COR-L47 (cell line): ENCODE results near the gene GALNTL6.

Experiments
- DNase-seq: peaks from one replicate; lab custom pipeline; 2025; lab: John Stamatoyannopoulos, UW

The GALNTL6 gene

DNA sequence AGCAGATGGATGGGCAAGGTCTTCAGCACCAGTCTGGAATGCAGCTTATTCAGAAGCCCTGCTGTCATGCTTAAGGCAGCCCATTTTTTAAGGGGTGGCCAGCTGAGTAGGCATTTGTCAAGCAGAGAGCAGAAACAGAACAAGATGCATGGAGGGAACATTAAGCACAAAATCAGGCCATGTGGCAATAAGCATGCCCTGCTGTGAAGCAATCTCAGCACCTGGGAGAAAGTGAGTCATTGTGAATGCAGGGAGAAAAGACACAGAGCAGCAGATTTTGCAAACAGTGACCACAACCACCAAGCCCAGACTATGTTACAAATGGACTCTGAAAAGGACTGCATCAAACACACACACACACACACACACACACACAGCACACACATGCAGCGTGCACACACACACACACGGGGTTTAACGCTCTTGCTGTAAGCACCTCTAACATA, 1261.3 kb downstream of the GALNTL6 start:
- DNase-seq: peak; percentile 45

- DNase-seq: no peak
These were observed 1263.9 kb downstream of the GALNTL6 start for GRCh38 chr4:173076903-173077634.

DNA sequence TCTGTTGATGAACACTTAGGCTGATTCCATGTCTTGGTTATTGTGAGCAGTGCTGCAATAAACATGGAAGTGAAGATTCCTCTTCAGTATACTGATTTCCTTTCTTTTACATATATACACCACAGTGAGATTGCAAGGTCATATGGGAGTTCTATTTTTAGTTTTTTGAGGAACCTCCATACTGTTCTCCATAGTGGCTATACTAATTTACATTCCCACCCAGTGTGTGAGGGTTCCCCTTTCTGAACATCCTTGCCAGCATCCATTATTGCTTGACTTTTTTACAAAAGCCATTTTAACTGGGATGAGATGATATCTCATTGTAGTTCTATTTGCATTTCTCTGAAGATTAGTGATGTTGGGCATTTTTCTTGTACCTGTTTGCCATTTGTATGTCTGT, 1274.9 kb downstream of the GALNTL6 start:
- no peak for DNase-seq
